MM.1S (cell line): Measurements from ENCODE around the gene CDHR1.

ENCODE experiments used
- DNase-seq: peaks from one replicate; pipeline ENCODE4 v3.0.0-alpha.2; 2015
- H2AFZ ChIP-seq: fragments of 300-600 bp; sonication (generic); 2 replicates; pipeline ENCODE4 v1.6.0; 2016; ENCODE audit warnings: antibody characterized with exemption, low read length
- H3F3A ChIP-seq: fragments of 300-600 bp; sonication (generic); 2 replicates; pipeline ENCODE4 v1.6.1; 2016; ENCODE audit warnings: mild to moderate bottlenecking, antibody characterized with exemption, low read length, moderate library complexity, mixed read lengths; ENCODE audit not compliant: insufficient read depth
- H3K27ac ChIP-seq: fragments of 300-600 bp; sonication (generic); 2 replicates; pipeline ENCODE4 v1.5.1; 2016; ENCODE audit warnings: mild to moderate bottlenecking, low read length
- H3K27me3 ChIP-seq: fragments of 300-600 bp; sonication (generic); replicated peaks from 2 replicates; pipeline ENCODE4 v1.6.0; 2016; ENCODE audit warnings: low read length; ENCODE audit not compliant: insufficient read depth
- H3K36me3 ChIP-seq: fragments of 300-600 bp; sonication (generic); replicated peaks from 2 replicates; pipeline ENCODE4 v1.6.1; 2016; ENCODE audit warnings: mild to moderate bottlenecking, low read length, mixed read lengths; ENCODE audit not compliant: insufficient read depth
- H3K4me1 ChIP-seq: fragments of 300-600 bp; sonication (generic); 2 replicates; pipeline ENCODE4 v1.6.1; 2016; ENCODE audit warnings: low read length, mixed read lengths
- H3K4me2 ChIP-seq: fragments of 300-600 bp; sonication (generic); 2 replicates; pipeline ENCODE4 v1.6.0; 2016; ENCODE audit warnings: low read depth, low read length
- H3K4me3 ChIP-seq: fragments of 300-600 bp; sonication (generic); 2 replicates; pipeline ENCODE4 v1.5.1; 2016; ENCODE audit warnings: low read length, mixed read lengths
- H3K79me2 ChIP-seq: fragments of 300-600 bp; sonication (generic); 2 replicates; pipeline ENCODE4 v1.6.1; 2016; ENCODE audit warnings: mixed run types, low read length, mixed read lengths
- H3K9ac ChIP-seq: fragments of 300-600 bp; sonication (generic); 2 replicates; pipeline ENCODE4 v1.6.1; 2016; ENCODE audit warnings: low read length, mixed read lengths
- H3K9me2 ChIP-seq: fragments of 300-600 bp; sonication (generic); replicated peaks from 2 replicates; pipeline ENCODE4 v1.6.1; 2016; ENCODE audit warnings: mild to moderate bottlenecking, low read length, mixed read lengths; ENCODE audit not compliant: insufficient read depth
- H3K9me3 ChIP-seq: fragments of 300-600 bp; sonication (generic); replicated peaks from 2 replicates; pipeline ENCODE4 v1.6.1; 2016; ENCODE audit warnings: mild to moderate bottlenecking, low read length, mixed read lengths; ENCODE audit not compliant: insufficient read depth
- H4K20me1 ChIP-seq: fragments of 300-600 bp; sonication (generic); 2 replicates; pipeline ENCODE4 v1.6.1; 2016; ENCODE audit warnings: mild to moderate bottlenecking, low read length, moderate library complexity, mixed read lengths; ENCODE audit not compliant: insufficient read depth
- EZH2 ChIP-seq: fragments of 300-600 bp; sonication (generic); optimal IDR thresholded peaks from 2 replicates; pipeline ENCODE3; 2017; ENCODE audit warnings: low read depth, mild to moderate bottlenecking, antibody characterized with exemption, low read length, mixed read lengths
- EZH2phosphoT487 ChIP-seq: fragments of 300-600 bp; sonication (generic); IDR thresholded peaks from 2 replicates; pipeline ENCODE4 v1.6.1; 2018; ENCODE audit warnings: antibody characterized with exemption, low read length
- TF ChIP-seq, protein P1 (sequence below): fragments of 300-600 bp; sonication (generic); IDR thresholded peaks from 2 replicates; pipeline ENCODE4 v1.5.1; 2016; ENCODE audit warnings: antibody characterized with exemption, low read length, mixed read lengths

The CDHR1 gene

DNA sequence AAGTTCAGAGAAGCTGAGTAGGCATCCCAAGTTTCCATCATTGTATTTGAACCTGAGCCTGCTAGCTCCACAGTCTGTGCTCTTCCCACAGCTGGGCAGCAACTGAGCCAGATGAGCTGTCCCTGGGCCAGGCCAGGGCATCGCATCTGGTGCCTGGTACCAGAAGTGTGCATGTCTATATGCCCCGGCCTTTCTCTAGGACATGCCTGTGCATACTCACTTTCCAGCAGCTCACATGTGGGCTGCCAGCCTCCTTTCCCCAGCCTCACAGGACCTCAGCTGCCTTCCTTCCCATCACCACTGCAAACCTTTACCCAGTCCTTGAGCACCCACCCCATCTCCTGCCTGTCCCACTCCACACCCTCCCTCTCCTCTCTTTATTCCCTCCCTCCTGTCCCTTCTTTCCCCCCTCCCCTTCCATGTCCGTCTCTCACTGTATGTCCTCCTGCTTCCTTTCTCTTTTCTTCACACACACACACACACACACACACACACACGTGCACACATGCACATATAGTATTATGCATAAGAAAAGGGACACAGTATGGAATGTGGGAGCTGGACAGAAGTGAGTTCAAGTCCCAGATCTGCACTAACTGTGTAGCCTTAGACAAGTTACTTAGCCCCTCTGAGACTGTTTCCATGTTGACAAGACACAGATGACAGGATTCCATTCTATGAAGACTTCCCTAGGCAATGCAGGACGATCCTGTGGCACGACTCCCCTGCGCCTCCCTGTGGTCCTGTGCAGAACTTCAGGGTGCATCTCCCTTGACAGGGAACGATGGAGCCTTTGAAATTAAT lies 10.9 kb downstream of the CDHR1 start:
- Histone ChIP-seq H3K9ac (no peak overlapping the region), H3K4me3 (no peak overlapping the region), H3F3A (no peaks in the 10 kb centered on the region), H2AFZ (no peak overlapping the region), H3K27me3 (no peaks in the 10 kb centered on the region), H3K9me3 (no peaks in the 10 kb centered on the region), H3K4me2 (no peak overlapping the region), H3K9me2 (no peaks in the 10 kb centered on the region), H4K20me1 (no peaks in the 10 kb centered on the region), H3K4me1 (no peaks in the 10 kb centered on the region), H3K27ac (no peak overlapping the region), H3K79me2 (no peaks in the 10 kb centered on the region), H3K36me3 (no peaks in the 10 kb centered on the region)
- TF ChIP-seq EZH2 = no peak
- TF ChIP-seq, protein P1, sequence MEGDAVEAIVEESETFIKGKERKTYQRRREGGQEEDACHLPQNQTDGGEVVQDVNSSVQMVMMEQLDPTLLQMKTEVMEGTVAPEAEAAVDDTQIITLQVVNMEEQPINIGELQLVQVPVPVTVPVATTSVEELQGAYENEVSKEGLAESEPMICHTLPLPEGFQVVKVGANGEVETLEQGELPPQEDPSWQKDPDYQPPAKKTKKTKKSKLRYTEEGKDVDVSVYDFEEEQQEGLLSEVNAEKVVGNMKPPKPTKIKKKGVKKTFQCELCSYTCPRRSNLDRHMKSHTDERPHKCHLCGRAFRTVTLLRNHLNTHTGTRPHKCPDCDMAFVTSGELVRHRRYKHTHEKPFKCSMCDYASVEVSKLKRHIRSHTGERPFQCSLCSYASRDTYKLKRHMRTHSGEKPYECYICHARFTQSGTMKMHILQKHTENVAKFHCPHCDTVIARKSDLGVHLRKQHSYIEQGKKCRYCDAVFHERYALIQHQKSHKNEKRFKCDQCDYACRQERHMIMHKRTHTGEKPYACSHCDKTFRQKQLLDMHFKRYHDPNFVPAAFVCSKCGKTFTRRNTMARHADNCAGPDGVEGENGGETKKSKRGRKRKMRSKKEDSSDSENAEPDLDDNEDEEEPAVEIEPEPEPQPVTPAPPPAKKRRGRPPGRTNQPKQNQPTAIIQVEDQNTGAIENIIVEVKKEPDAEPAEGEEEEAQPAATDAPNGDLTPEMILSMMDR = peak; percentile 87
- peak; percentile 51 for DNase-seq

DNA sequence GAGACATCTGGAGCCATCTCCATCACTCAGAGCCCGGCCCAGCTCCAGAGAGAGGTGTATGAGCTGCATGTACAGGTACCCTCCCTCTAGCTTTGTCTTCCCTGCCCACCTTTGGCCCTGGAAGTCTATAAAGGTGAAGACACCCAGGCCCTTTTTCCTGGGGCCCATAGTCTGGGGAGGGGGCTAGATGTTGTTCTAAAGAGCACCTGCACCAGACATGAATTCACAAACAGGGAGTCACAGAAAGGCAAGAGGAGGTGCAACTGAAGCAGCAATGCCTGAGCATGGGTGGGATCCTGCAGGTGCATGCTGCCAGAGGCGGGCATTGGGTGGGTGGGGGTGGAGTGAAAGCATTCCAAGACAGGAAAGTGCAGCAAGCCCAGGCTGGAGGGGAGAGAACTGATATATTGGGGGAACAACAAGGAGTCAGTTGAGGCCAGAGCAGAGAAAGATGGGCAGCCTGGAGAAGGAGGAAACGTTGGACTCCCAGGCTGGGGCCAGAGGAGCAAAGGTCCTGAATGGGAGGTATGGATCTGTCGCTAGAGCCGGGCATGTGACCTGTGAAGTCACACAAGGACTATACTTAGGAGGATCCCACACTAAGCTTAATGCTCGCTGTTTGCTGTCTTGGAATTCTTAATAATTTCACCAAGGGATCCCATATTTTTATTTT lies 11.7 kb downstream of the CDHR1 start:
- Histone ChIP-seq H3K4me1 (no peaks in the 10 kb centered on the region), H3K9me3 (no peaks in the 10 kb centered on the region), H2AFZ (no peak overlapping the region), H3K9ac (no peak overlapping the region), H3K36me3 (no peaks in the 10 kb centered on the region), H4K20me1 (no peaks in the 10 kb centered on the region), H3K27me3 (no peaks in the 10 kb centered on the region), H3K9me2 (no peaks in the 10 kb centered on the region), H3K4me3 (no peak overlapping the region), H3K79me2 (no peaks in the 10 kb centered on the region), H3F3A (no peaks in the 10 kb centered on the region), H3K4me2 (no peak overlapping the region), H3K27ac (no peak overlapping the region)
- DNase-seq = no peak
- TF ChIP-seq EZH2phosphoT487 = no peak
- no peak for TF ChIP-seq EZH2
- TF ChIP-seq, protein P1 = no peak

DNA sequence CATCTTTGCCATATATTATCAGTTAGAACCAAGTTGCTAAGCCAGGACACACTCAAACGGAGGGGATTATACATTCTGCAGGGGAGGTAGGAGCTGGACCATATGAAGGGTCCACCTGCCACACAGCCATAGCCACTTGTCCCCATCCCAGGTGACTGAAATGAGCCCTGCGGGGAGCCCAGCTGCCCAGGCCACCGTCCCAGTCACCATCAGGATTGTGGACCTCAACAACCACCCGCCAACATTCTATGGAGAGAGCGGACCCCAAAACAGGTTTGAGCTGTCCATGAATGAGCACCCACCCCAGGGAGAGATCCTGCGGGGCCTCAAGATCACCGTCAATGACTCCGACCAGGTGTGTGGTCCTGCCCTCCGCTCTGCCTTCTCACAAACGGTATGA lies 13.7 kb downstream of the CDHR1 start:
- H3K27me3 ChIP-seq = no peaks in the 10 kb centered on the region
- no peak overlapping the region for H3K27ac ChIP-seq
- no peak overlapping the region for H3K9ac ChIP-seq
- no peaks in the 10 kb centered on the region for H3K79me2 ChIP-seq
- H3K4me1 ChIP-seq = no peaks in the 10 kb centered on the region
- no peak overlapping the region for H3K4me2 ChIP-seq
- DNase-seq = no peak
- H3K9me3 ChIP-seq = no peaks in the 10 kb centered on the region
- H4K20me1 ChIP-seq = no peaks in the 10 kb centered on the region
- no peak overlapping the region for H3K4me3 ChIP-seq
- H3F3A ChIP-seq = no peaks in the 10 kb centered on the region
- no peak for TF ChIP-seq EZH2
- H2AFZ ChIP-seq = no peak overlapping the region
- H3K9me2 ChIP-seq = no peaks in the 10 kb centered on the region
- no peaks in the 10 kb centered on the region for H3K36me3 ChIP-seq

DNA sequence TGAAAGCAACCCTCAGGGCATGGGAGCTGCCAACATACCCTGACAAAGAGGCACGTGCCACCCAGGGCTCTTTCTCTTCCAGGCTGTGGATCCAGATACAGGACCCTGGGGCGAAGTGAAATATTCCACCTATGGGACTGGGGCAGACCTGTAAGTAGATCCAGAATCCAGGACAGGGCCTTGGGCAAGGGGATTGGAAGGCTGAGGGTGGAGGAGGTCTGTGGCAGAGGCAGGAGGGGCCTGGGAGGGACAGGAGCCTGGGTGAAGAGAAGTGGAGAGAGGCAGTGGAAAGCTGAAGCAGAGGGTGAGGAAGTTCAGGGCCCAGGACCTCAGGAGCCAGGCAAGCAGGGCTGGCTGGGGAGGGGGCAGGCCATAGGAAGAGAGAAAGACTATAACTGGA lies 17.2 kb downstream of the CDHR1 start:
- Histone ChIP-seq H3K9me2 (no peaks in the 10 kb centered on the region), H3K4me2 (no peak overlapping the region), H3K4me1 (no peaks in the 10 kb centered on the region), H3K79me2 (no peaks in the 10 kb centered on the region), H3K27me3 (no peaks in the 10 kb centered on the region), H3F3A (no peaks in the 10 kb centered on the region), H3K27ac (no peak overlapping the region), H2AFZ (no peak overlapping the region), H3K4me3 (no peak overlapping the region), H4K20me1 (no peaks in the 10 kb centered on the region), H3K36me3 (no peaks in the 10 kb centered on the region), H3K9me3 (no peaks in the 10 kb centered on the region), H3K9ac (no peak overlapping the region)
- DNase-seq = no peak
- TF ChIP-seq EZH2 (no peak), EZH2phosphoT487 (no peak)
- TF ChIP-seq, protein P1 = no peak
